ENCODE data around the gene EHMT1. TPM values are rescaled to one million over a fixed set of nuclear protein-coding genes. Genes with fewer than 3 reads are reported as not detected.
A peak's percentile ranks its signal among the peaks of the same experiment; 100 is the strongest.

The EHMT1 gene
- total RNA-seq, 1 donor from 2014 or later = 40.8 TPM

DNA sequence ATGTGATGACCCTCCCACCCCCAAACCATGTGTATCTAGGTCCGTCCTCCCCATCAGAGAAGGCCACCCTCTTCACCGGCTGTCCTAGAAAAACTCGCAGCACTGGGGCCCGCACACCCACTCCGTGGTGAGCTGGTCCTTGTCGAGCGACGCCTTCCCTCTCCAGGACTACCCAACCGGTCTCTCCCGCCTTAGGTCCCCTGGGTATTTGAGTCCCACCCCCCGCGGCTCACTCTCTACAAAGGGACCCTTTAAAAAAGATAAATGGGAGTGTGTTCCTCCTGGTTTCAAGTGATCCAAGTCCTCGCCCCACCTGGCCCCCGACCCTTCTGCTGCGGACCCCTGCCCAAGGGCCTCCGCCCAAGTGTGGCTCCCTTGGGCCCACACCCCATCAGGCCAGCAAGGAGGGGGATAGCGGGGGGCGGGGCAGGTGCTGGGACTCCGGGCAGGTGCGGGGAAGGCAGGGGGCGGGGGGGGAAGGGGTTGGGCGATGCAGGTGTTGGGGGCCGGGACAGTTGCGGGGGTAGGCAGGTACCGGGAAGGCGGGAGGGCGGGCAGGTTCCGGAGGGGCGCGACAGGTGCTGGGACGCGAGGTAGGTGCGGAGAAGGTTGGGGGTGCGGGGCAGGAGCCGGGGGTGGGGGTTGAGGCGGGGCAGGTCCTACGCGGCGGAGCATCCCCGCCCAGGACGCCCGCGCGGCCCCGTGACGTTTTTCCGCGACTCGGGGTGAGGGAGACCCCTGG lies 14.3 kb upstream of the EHMT1 start:
- H3K4me3 ChIP-seq (ENCODE audit: low read depth, low read length) = peak overlapping the region; percentile 55
- no peak for DNase-seq (ENCODE audit: low read depth)
- TF ChIP-seq, protein P1, sequence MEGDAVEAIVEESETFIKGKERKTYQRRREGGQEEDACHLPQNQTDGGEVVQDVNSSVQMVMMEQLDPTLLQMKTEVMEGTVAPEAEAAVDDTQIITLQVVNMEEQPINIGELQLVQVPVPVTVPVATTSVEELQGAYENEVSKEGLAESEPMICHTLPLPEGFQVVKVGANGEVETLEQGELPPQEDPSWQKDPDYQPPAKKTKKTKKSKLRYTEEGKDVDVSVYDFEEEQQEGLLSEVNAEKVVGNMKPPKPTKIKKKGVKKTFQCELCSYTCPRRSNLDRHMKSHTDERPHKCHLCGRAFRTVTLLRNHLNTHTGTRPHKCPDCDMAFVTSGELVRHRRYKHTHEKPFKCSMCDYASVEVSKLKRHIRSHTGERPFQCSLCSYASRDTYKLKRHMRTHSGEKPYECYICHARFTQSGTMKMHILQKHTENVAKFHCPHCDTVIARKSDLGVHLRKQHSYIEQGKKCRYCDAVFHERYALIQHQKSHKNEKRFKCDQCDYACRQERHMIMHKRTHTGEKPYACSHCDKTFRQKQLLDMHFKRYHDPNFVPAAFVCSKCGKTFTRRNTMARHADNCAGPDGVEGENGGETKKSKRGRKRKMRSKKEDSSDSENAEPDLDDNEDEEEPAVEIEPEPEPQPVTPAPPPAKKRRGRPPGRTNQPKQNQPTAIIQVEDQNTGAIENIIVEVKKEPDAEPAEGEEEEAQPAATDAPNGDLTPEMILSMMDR (conservative IDR thresholded peaks at IDR 0.05; ENCODE audit: low read depth, low read length) = no peak

DNA sequence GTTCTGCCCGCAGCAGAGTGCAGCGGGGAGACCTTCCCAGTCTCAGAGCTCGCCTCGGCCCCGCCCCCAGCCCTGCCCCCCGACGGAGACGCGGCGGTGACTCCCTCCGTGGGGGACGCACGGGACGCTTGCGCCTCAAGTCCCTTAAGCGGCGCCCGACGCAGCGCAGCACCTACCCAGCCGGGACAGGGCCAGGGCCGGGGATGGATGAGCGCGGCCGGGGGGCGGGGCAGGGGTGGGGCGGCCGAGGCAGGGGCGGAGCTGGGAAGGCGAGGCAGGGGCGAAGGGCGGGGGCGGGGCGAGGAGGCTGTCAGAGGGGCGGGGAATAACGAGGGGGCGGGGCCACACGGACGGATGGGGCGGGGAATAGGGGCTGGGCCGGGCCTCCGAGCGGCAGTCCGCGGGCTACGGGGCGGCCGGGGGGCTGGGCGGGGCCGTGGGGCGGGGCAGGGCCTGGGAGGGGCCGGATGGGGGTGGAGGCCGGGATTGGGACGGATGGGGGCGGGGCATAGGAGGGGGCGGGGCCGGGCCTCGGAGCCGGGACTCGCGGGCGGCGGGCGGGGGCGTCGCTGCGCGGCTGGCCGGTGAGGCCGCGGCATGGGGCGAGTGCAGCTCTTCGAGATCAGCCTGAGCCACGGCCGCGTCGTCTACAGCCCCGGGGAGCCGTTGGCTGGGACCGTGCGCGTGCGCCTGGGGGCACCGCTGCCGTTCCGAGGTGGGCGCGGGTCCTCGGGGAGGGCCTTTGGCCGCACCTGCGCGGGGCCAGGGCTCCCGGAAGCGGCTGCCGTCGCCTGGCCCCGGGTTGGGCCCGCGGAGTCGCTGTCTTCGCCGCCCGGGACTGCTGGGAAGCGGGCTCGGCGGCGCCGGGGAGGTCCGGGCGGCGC lies 13.4 kb upstream of the EHMT1 start, which contains the start of gene ARRDC1:
ARRDC1 (plus strand) TSS at position 566 of the 884 bp plus-strand sequence; CDS start at position 598, 32 bp downstream.
- TF ChIP-seq, protein P1 (conservative IDR thresholded peaks at IDR 0.05; ENCODE audit: low read depth, low read length) = no peak
- peak within 1 kb of the TSS; percentile 78 for H3K4me3 ChIP-seq (ENCODE audit: low read depth, low read length)
- no peak for DNase-seq (ENCODE audit: low read depth)

DNA sequence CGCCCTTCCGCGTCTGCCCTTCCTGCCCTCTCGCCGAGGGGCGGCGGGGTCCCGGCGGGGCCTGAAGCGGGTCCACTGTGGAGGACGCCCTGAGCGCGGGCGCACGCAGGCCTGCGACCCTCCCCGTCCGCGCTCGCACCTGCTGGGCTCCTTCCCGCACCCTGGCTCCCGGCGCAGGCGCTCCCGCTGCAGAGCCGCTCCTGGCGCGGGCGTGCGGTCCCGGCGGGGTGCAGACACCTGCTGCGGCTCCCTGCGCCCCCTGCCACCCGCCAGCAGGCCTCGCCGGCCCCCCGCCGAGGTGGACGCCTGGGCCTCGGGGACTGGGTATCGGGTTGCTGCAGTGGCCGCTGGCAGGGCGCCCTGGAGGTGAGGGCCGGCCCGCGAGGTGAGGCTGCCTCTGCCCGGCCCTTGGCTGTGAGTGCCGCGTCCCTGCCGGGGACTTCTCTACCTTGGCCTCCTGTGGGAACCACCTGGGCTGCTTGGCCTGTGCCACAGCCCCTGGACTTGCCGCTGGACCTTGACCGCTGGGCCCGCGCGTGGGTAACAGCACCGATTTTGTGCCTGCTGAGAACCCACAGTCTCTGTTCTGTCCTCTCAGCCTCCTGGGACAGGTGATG lies 12.7 kb upstream of the EHMT1 start:
- TF ChIP-seq, protein P1 (conservative IDR thresholded peaks at IDR 0.05; ENCODE audit: low read depth, low read length) = no peak
- no peak for DNase-seq (ENCODE audit: low read depth)
- peak overlapping the region; percentile 78 for H3K4me3 ChIP-seq (ENCODE audit: low read depth, low read length)

DNA sequence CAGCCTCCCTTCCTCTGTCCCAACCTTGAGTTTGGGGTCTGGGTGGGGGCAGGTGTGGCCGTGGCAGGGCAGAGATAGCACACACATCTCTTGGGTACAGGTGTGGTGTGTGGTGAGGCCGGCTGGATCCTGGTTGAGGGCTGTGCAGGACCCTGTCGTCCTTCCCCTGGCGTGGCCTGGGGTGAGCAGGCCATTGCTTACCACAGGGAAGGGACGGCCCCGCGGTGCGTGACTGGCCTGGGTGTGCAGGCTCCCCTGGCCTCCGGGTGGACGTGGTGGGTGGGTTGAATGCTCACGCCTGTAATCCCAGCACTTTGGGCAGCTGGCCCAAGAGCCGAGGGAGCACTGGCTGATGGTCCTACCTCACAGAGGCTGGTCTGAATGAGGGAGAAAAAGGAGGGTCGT lies 12.1 kb upstream of the EHMT1 start:
- TF ChIP-seq, protein P1 (conservative IDR thresholded peaks at IDR 0.05; ENCODE audit: low read depth, low read length) = no peak
- no peak for DNase-seq (ENCODE audit: low read depth)
- H3K4me3 ChIP-seq (ENCODE audit: low read depth, low read length) = peak overlapping the region; percentile 78

DNA sequence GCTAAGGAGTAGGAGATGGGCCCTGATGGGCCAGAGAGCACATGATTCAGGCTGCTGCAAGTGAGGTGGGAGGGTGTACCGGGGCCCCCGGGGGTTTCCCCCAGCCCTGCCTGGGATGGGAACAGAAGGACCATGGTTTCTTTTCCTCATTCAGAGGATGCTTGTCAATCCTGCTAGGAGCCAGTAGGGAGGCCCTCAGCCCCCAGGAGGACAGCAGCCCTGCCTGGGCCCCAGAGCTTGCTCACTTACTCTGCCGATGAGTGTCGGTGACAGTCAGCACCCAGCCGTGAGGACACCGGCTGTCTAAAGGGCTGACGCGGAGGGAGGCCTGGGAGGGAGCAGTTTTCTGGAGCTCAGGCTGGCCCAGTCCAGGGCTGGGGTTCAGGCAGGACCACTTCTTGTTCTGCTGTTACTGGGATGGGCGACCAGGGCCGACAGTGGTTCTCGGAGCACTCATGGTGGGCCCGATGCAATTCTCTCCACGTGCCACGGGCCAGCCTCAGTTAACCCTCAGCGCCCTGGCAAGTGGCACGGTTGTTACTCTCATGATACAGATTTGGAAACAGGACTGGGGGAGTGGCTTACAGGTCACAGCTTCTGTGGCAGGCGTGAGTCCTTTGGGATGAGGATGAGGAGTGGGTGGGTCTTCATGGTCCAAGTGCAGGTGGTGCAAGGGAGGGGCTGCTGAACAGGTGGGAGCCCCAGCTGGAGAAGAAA lies 11.5 kb upstream of the EHMT1 start:
- H3K4me3 ChIP-seq (ENCODE audit: low read depth, low read length) = peak overlapping the region; percentile 78
- TF ChIP-seq, protein P1 (conservative IDR thresholded peaks at IDR 0.05; ENCODE audit: low read depth, low read length) = no peak
- DNase-seq (ENCODE audit: low read depth) = no peak

DNA sequence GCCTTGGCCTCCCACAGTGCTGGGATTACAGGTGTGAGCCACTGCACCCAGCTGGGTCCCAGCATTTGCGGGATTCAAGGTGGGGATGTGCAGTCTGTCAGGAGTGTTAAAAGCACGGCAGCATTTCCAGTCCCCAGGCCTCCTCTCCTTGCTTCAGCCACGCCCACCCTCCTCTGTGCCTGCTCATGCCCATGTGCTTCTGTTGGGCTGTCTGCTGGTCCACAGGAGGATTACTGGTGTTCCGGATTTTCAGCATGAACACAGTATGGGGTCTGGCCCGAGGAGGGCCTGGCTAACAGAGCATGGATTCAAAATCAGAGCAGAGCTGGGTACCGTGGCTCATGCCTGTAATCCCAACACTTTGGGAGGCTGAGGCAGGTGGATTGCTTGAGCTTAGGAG lies 7.9 kb upstream of the EHMT1 start:
- TF ChIP-seq, protein P1 (conservative IDR thresholded peaks at IDR 0.05; ENCODE audit: low read depth, low read length) = no peak
- H3K4me3 ChIP-seq (ENCODE audit: low read depth, low read length) = no peak overlapping the region
- no peak for DNase-seq (ENCODE audit: low read depth)

Data from epithelial cell of proximal tubule (primary cell).